MV-4-11 (cell line): ENCODE data around the gene IMPDH1.

ENCODE experiments used
- DNase-seq: peaks from one replicate; lab custom pipeline; 2025; lab: John Stamatoyannopoulos, UW

Gene IMPDH1

DNA sequence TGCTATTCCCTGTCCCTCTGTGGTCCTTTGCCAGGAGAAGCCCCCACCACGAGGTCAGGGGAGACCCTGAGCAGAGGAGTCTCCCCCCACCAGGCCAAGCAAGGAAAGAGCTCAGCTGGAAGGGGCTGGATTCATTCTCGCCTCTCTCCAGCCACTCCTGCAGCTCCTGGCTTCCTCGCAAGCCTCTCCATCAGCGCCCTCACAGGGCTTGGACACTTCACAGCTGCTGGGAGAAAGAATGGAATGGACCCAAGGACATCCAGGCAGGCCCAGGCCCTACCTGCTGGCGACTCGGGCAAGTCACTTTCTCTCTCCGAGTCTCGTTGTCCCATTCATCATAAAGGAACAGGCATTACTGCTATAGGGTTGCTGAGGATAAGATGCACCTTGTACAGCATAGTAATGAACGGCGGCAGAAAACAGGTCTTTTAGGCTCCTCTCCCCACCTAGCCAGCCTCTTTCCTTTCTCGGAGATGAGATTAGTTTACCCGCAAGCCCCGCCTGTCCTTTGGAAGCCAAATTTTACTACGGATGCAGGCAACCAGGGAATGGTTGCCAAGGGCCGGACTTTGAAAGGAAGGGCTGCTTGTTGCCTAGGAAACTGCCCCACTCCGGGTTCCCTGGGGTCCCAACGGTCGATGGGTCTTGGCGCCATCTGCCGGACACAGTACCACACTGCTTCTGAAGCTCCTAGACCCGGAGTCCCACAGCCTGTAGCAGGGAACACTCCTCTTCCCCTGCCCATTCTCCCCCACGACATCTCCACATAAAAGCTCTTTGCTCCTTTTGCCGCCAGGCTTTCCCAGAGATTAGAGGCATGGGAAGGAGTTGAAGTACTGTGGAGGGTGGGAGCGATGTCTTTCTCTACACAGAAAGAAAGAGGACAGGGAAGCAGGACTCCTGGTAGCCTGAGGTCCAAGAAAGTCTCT lies 22.3 kb downstream of the IMPDH1 start:
- peak; percentile 47 for DNase-seq

DNA sequence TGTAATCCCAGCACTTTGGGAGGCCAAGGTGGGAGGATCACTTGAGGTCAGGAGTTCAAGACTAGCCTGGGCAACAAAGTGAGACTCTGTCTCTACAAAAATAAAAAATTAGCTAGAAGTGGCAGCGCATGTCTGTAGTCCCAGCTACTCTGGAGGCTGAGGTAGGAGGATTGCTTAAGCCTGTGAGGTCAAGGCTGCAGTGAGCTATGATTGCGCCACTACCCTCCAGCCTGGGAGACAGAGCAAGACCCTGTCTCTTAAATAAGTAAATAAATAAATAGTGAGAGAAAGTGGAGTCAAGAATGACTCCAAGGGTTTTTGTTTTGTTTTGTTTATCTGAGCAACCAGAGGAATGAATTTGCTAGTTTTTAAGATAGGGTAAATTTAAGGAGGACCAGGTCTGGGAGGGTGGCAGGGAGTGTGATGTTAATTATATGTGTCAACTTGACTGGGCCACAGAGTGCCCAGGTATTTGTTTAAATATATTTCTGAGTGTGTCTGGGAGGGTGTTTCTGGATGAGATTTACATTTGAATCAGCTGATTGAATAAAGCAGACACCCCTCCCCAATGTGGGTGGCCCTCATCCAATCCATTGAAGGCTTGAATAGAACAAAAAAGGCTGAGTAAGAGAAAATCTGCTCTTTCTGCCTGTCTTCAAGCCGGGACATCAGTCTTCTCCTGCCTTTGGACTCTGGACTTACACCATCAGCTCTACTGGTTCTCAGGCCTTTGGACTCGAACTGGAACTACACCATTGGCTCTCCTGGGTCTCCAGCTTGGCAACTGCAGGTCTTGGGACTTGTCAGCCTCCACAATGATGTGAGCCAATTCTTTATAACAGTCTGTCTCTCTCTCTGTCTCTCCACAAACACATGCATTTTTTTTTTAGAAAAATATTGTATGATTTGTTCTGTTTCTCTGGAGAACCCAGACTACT lies 23.5 kb downstream of the IMPDH1 start:
- DNase-seq = peak; percentile 74

DNA sequence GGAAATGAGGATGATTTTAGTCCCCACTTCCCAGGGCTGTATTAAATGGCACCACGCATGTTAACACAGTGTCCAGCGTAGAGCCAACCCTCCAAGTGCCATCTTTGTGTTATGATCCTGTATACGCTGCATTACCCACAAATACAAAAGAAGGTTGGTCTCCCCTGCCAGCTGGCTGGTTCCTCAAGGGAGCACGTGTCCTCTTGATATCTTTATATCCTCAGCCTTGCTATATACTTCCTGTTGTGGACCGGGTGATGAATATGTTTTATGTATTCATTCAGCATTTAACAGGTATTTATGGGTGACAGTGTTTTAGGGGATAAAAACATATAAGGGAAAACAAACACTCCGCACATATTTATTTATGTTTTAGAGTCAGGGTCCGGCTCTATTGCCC lies 25.1 kb downstream of the IMPDH1 start:
- no peak for DNase-seq

DNA sequence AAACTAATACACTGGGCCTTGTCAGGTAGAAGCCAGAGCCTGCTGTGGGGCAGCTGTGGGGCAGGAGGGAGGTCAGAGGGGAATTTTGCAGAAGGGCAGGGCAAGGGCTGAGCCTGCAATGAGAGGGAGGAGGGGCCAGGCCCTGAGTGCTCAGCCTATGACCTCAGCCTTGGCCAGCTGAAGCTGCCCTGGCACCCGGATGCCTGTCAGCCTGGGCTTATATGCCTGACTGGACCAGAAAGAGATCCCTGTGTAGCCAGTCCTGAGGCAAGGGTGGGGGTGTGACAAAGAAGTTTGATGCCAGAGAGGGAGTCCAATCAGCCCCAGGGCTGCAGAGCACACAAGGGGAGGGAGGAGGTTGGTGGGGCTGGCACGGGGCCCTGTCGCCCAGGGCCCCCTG lies 26.0 kb downstream of the IMPDH1 start:
- DNase-seq = no peak

DNA sequence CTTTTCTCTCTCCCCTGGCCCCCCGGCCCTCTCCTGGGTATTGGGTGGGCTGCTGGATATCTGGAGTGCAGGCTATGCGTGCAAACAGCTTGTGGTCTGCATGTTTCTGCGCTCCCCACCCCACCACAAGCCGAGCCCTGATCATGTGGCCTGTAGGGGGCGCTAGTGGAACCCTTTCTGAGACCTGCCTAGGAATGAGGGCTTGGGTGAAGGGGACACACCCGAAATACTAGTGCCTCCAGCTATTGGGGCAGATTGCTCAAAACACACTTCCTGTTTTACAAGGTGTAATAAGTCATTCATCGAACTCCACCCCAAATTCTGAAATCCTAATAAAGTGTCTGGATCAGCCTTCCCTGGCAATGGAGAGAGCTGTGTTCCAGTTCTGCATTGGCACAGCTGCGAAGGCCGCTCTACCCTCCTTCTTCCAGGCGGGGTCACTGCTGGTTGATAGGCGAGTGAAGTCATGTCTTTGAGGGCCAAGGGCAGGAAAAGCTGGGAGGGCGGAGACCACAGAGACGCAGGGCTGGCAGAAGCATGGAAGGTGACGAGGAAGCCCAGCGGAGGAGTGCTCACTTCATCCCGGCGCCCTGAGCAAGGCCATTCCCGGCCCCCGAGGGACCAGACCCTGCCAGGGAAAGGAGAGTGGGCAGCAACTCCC lies 28.5 kb downstream of the IMPDH1 start:
- peak; percentile 49 for DNase-seq

DNA sequence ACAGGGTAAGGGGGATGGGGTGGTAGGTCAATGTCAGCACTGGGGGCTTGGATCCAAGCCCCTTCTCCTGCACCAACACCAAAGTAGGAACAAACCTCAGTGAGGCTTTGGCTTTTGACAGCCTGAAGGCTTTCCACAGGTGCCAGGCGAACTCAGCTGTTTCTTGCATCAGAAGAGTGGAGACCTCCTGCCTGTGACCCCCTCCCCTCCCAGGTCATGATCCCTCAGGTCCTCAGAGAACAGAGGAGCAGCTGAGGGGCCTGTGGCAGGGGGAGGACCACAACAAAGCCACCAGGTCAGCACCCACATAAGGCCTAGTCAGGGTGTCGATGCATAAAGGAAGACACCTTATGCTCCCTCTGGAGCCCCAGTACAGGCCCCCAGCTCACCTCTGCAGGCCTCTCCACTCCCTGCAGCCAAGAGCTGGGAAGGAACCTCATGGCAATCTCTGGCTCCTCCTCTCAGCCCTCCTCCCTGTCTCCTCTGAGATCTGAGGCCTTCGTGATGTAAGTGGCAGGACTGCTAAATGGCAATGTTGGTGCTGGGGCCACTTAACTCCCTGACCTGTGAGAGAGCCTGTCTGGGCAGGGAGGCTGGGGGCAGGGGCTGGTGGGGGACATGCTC lies 29.2 kb downstream of the IMPDH1 start:
- no peak for DNase-seq

DNA sequence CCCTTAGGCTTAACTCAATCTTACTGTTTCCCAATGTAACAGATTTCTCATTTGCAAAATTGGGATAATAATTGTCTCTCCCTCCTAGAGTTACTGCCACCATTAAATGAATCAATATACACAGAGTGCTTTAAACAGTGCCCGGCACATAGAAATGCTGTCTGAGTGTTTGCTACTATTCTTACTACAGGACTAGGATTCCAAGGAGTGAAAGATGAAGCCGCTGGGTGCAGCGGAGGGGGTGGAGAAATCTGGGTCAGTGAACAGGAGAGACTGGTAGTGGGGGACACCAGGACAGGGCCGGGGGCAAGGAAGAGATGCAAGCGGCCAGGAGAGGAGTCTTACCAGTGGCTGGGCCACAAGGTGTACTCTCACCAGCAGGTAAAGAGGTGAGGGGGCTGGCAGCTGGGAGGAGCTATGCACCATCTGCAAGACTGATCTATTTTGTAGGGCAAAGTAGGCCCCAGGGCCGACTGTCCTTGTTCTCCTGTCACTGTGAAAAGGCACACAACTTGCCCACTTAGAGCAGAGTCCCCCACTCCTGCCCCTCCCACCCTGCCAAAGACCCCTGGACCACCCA lies 29.8 kb downstream of the IMPDH1 start:
- no peak for DNase-seq

DNA sequence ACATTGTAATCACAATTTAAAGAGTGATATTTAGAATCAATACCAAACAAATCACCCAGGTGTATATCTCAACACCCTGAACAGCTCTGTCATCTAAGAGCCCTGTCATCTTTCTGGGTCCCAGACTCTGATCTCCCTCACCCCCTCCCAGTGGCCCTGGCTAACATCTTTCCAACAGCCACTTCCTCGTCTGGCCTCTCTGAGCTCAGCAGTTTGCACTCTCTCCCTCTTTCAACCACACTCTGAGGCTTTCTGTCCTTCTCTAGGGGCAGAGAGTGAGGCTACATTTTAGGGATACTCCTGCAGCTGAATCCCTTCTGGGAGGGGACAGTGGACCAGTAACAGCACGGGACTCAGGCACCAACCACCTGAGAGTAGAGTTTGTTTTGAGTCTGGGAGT lies 31.1 kb downstream of the IMPDH1 start:
- no peak for DNase-seq

DNA sequence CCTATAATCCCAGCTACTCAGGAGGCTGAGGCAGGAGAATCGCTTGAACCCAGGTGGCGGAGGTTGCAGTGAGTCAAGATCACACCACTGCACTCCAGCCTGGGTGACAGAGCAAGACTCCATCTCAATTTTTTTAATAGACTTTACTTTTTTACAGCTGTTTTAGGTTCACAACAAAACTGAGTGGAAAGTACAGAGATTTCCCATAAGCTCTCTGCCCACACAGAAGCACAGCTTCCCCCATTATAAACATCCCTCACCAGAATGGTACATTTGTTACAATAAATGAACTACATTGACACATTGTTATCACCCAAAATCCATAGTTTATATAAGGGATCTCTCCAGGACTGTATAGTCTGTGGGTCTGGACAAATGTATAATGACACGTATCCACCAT lies 33.7 kb downstream of the IMPDH1 start:
- DNase-seq = no peak

DNA sequence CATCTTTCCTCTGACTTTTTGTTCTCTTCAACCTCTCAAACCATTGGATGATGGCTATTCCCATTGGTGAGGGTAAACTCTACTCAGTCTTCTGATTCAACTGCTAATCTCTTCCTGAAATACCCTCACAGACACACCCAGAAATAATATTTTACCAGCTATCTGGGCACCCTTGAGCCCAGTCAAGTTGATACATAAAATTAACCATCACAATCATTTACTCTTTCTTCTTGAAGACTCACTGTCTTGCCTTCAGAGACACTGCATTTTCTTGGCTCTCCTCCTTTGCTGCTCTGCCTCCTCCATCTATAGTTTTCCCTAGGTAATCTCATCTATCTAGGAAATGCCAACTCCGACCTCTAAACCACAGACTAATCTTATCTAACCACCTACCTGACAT lies 35.7 kb downstream of the IMPDH1 start:
- no peak for DNase-seq

DNA sequence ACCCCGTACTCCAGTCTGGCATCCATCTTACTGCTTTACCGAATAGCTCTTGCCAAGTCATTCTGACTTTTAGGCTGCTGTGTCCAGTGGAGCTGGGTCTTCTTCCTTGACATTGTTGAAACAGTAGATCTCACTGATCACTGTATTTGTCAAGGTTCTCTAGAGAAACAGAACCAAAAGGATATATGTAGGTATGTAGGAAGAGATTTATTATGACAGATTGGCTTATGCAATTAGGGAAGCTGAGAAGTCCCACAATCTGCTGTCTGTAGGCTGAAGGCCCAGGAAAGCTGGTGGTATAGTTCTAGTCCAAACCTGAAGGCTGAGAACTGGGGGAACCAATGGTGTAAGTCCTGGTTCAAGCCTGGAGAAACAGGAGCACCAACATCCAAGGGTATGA lies 36.2 kb downstream of the IMPDH1 start:
- no peak for DNase-seq

DNA sequence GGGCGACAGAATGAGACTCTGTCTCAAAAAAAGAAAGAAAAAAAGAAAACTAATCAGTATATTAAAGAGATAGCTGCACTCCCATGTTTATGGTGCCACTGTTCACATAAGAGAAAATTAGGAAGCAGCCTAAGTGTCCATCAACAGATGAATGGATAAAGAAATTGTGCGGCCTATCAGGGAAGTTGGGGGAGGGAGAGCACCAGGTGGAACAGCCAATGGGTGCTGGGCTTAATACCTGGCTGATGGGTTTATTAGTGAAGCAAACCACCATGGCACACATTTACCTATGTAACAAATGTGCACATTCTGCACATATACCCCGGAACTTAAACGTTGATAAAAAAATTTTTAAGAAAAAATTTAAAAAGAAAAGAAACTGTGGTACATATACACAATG lies 39.3 kb downstream of the IMPDH1 start:
- DNase-seq = no peak

DNA sequence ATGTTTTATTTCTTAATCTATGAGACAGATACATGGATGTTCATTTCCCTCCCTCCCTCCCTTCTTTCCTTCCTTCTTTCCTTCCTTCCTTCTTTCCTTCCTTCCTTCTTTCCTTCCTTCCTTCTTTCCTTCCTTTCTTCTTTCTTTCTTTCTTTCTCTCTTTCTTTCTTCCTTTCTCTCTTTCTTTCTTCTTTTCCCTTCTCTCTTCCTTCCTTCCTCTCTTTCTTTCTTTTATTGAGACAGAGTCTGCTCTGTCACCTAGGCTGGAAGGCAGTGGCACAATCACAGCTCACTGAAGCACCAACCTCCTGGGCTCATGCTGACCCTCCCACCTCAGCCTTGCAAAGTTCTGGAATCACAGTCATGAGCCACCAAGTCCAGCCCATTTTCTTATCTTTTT lies 42.8 kb downstream of the IMPDH1 start:
- no peak for DNase-seq

DNA sequence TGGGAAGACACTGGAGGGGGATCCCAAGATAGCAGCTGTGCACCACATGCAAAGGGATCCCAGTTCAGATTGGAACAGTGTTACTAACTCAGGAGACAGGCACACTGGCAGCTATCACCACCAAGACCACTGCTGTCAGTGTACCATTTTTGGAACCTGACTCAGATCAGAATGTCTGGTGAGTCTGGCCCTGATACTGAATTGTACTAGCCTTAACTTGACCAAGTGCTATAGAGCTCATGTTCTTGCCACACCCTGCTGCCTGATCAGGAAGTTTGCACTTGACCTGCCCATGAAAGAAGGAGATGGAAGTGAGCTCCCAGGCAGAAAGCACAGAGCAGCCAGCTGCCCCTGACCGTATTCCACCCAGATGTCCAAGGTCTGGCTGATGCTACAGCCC lies 43.5 kb downstream of the IMPDH1 start:
- DNase-seq = no peak

DNA sequence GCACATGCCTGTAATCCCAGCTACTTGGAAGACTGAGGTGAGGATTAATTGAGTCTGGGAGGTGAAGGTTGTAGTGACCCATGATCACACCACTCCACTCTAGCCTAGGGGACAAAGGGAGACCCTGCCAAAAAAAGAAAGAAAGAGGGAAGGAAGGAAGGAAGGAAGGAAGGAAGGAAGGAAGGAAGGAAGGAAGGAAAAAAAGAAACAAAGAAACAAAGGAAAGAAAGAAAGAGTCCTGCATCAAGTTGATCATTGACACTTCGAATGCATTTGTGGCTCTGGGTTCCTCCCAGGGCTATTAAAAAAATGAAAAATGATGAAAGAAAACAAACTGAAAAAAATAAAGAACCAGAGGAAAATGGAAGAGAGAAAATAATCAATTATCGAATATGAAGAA lies 44.4 kb downstream of the IMPDH1 start:
- no peak for DNase-seq

DNA sequence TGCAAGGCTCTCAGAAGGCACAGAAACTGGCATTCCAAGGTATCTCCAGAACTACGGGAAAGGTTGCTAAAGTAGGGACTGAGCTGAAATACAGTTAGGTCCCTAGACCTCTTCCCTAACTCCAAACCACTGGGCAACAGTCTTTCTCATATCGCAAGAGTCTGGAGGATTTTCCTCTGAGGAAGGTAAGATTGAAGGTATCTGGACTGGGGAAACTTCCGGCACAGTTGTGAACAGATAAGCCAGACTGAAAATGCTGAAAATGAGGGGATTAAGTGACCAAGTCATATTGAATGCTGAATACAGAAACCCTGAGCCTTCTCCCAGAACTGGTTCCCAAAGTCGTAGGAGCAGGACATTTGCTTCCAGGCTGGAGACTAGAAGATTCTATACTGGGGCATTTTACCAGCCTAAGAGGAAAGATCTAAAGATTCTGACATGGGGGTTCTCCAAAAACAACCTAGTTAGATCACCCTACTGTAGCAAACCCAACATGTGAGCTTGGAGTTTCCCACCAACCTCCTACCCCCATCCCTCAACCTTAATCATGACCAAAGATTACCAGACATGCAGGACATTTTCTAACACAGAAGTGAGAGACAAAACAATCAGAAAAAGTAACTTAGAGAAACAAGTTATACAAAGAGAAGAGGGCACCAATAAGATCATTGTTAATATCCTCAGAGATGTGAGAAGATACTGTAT lies 45.5 kb downstream of the IMPDH1 start:
- DNase-seq = no peak

DNA sequence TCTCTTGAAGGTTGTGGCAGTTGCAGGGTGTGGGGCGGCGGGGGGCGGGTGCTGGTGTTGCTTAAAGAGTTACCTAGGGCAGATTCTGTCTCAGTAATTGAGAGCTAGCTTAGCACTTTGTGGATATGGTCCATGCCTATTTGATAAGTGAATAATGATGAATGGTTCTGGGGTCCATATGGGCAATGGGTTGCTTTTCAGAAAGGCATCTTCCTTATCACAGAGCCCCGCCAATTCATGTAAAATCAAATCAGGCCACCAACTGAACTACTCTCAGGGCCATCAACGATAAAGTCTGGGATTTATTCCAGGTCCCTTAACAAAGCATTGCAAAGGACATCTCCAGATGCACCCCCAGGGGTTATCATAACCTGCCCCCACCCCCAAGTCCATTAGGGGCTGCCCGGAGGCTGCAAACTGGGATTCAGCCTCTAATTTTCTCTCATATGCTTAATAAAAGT lies 46.5 kb downstream of the IMPDH1 start:
- DNase-seq = no peak

DNA sequence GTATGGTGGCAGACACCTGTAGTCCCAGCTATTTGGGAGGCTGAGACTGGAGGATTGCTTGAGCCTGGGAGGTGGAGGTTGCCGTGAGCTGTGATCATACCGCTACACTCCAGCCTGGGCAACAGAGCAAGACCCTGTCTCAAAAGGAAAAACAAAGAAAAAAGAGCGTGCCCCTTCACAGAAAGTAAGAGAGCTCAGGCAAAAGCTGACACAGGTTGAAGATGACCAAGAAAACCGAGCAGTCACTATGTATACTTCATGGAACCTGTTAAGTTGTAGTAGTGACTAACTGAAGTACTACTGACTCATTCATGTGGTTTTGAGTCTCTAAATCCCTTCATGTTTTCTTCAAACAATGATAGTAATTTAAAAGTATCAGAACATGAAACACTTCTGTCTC lies 47.1 kb downstream of the IMPDH1 start:
- peak; percentile 58 for DNase-seq

DNA sequence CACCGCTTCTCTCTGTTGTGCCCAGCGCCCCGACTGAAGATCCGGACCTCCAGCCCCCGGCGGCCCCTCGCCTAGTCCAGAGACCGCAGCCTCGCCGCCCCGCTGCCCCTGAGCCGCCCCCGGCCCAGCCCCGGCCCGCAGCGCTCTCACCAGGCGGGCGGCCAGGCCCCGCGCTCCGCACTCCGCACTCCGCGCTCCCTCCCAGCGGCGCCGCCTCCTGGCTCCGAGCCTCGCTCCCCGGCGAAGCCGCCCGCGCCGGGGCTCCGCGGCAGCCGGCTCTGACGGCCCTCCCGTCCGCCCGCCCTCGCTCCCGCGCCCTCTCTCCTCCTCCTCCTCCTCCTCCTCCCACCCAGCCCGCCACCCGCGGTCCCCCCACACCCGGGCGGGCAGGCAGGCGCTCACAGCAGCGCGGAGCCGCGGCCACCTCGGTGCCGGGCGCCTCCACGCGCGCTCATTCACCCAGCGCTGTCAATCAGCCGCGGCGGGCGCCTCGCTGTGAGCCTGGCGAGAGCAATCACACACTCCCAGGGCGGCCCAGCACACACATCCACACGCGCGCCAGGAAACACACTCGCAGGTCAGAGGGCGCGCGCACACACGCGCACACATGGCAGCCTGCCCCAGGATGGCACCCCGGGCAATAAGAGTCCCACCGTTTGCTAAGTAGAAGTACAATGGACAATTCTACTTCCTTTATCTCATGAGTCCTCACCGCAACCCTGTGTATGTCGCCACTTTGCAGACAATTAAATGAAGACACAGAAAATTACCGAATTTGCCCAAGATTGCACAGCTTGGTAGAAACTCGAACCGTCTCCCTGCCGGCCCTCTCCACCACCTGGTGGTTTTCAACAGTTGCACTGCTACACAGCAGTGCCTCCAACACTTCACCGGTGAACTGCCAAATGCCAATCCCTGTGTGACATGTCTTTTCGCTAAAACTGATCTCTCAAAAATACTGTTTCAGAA lies 48.1 kb downstream of the IMPDH1 start, which contains the start of gene PRRT4:
Gene PRRT4 (minus strand): TSS at position 280 of the 969 bp plus-strand sequence.
- DNase-seq = peak; percentile 71

DNA sequence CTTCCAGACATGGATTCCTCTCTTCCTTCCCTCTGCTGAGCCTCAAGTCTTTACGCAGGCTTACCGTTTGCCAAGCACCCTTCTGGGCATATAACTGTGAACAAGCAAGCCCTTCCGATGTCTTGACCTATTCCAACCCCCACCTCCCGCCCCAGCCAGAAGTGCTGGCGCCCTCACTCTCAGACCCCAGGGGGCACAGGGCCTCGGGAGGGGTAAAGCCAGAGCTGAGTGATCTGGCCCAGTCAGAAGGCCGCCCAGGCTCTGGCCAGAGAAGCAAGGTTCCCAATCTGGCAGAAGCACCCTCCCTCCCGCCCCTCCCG lies 49.5 kb downstream of the IMPDH1 start:
- no peak for DNase-seq
